Fibroblast of skin of right biceps (primary cell): ENCODE data around the gene PLPPR4.

ENCODE experiments used
- DNase-seq: peaks from one replicate; pipeline ENCODE4 v3.0.0-alpha.2; 2013

Gene PLPPR4

DNA sequence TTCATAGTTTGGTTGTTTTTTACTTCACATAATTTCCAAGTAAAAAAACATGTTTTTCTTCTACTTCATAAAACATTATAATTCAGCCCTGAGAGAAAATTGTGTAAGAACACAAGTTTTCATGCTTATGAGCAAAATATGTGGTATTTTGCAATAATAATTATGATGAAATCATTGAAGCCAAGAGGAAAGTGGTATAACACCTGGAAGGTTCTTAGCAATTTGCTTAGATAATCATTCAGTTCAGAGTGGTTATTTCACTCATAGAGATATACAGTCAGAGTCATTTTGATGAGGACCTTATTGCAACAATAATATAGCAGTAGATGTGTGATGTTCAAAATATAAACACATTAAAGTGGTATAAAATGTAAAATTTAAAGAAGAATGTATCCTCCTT is 94.5 kb downstream of the PLPPR4 start:
- DNase-seq: no peak
